LNCaP clone FGC (cell line): ENCODE measurements around the gene SLC37A3.
A peak's percentile ranks its signal among the peaks of the same experiment; 100 is the strongest.
"Not testable (repeated sequence)": the region's sequence is repeated elsewhere in the genome, so short reads cannot be mapped to it uniquely, and the experiment has no call there.

Experiments
- DNase-seq: peaks from one replicate; pipeline ENCODE4 v3.0.0-alpha.2; 2011; ENCODE audit warnings: low read depth
- H3K4me3 ChIP-seq: 2 replicates; pipeline ENCODE4 v1.5.1; 2011; ENCODE audit warnings: mild to moderate bottlenecking, low read depth, low read length, control low read depth
- CTCF ChIP-seq: IDR thresholded peaks from 2 replicates; pipeline ENCODE4 v1.5.1; 2012; ENCODE audit warnings: mild to moderate bottlenecking; ENCODE audit not compliant: control insufficient read depth, insufficient read depth; ENCODE audit errors: extremely low read depth

Gene SLC37A3

GRCh38 chr7:140317999-140318398 lies 80.3 kb downstream of the SLC37A3 start:
- no peak for TF ChIP-seq CTCF
- DNase-seq = no peak
- no peak overlapping the region for H3K4me3 ChIP-seq

GRCh38 chr7:140317597-140317996 lies 80.7 kb downstream of the SLC37A3 start:
- no peak overlapping the region for H3K4me3 ChIP-seq
- no peak for TF ChIP-seq CTCF
- no peak for DNase-seq

- H3K4me3 ChIP-seq = peak overlapping the region; percentile 7; the same call in 1 of the 2 replicates
- peak; percentile 58 for DNase-seq
- TF ChIP-seq CTCF = no peak
Observed at GRCh38 chr7:140316165-140316661, 82.1 kb downstream of the SLC37A3 start.

GRCh38 chr7:140315498-140316164 lies 82.7 kb downstream of the SLC37A3 start:
- no peak for TF ChIP-seq CTCF
- peak overlapping the region; percentile 7; the same call in 1 of the 2 replicates for H3K4me3 ChIP-seq
- no peak for DNase-seq

- TF ChIP-seq CTCF = no peak
- DNase-seq = no peak
- H3K4me3 ChIP-seq = no peak overlapping the region
Observed at GRCh38 chr7:140314573-140315480, 83.5 kb downstream of the SLC37A3 start.

- no peak for TF ChIP-seq CTCF
- DNase-seq = no peak
- H3K4me3 ChIP-seq = no peak overlapping the region
Observed at GRCh38 chr7:140312141-140312846, 86.0 kb downstream of the SLC37A3 start.

- not testable (repeated sequence) for H3K4me3 ChIP-seq, DNase-seq
Observed at GRCh38 chr7:140311128-140311527, 87.2 kb downstream of the SLC37A3 start.
